Immature natural killer cell (primary cell): ENCODE results near the gene TXNDC17. TPM values are rescaled to one million over a fixed set of nuclear protein-coding genes. Genes with fewer than 3 reads are reported as not detected.
"Not testable (repeated sequence)": the region's sequence is repeated elsewhere in the genome, so short reads cannot be mapped to it uniquely, and the experiment has no call there.

ENCODE experiments used
- DNase-seq, 3 donors: peaks; one replicate each; pipeline ENCODE4 v3.0.0; 2022; ENCODE audit warnings: mixed read lengths in 1 of 3
- H3K27ac Mint-ChIP-seq, 6 donors: one replicate each; pipeline ENCODE4 v1.8.0; 2020; ENCODE audit warnings: mixed read lengths in 6 of 6, mild to moderate bottlenecking in 5 of 6, inconsistent platforms in 4 of 6, moderate library complexity in 3 of 6
- H3K27me3 Mint-ChIP-seq, 3 donors: one replicate each; pipeline ENCODE4 v1.8.0; 2020 to 2021; ENCODE audit warnings: low read depth in 3 of 3, mild to moderate bottlenecking in 3 of 3, mixed read lengths in 3 of 3, moderate library complexity in 3 of 3, inconsistent platforms in 1 of 3
- H3K36me3 Mint-ChIP-seq, 3 donors: one replicate each; pipeline ENCODE4 v1.8.0; 2020; ENCODE audit warnings: mixed read lengths in 3 of 3, inconsistent platforms in 2 of 3, mild to moderate bottlenecking in 2 of 3
- H3K4me1 Mint-ChIP-seq, 2 donors: one replicate each; pipeline ENCODE4 v1.8.0; 2020; ENCODE audit warnings: inconsistent platforms in 2 of 2, mild to moderate bottlenecking in 2 of 2, mixed read lengths in 2 of 2, moderate library complexity in 1 of 2
- H3K4me3 Mint-ChIP-seq, 5 donors: one replicate each; pipeline ENCODE4 v1.8.0; 2020; ENCODE audit warnings: mild to moderate bottlenecking in 5 of 5, mixed read lengths in 5 of 5, inconsistent platforms in 3 of 5, moderate library complexity in 3 of 5
- H3K9me3 Mint-ChIP-seq, 6 donors: one replicate each; pipeline ENCODE4 v1.8.0; 2020; ENCODE audit warnings: mild to moderate bottlenecking in 6 of 6, mixed read lengths in 6 of 6, inconsistent platforms in 4 of 6, moderate library complexity in 3 of 6
- polyA plus RNA-seq, 3 donors: library from polyadenylated mRNA; unstranded; fragments of 300-500 nt; fragmentation: Illumina TruSeq; gene quantifications; one replicate each; pipeline ENCODE4 v1.2.3, GENCODE V29; 2021

TXNDC17 gene
- polyA plus RNA-seq, 3 donors from 2014 or later = 79.2 to 111 (median 107) TPM

- no peaks in the 10 kb centered on the region for H3K9me3 Mint-ChIP-seq
- H3K4me3 Mint-ChIP-seq = peak overlapping the region; percentile 93 to 99 (median 97)
- peak overlapping the region; percentile 43 to 100 (median 99) for H3K27ac Mint-ChIP-seq
- DNase-seq = peak in 2 of 3 donors; percentile 8 to 19
- H3K4me1 Mint-ChIP-seq = peaks cover 32 to 49% of the 10 kb centered on the region in 2 donors
- peaks cover 0 to 12% (median 0%) of the 10 kb centered on the region in 3 donors for H3K36me3 Mint-ChIP-seq
- H3K27me3 Mint-ChIP-seq = peaks cover 8 to 14% (median 12%) of the 10 kb centered on the region in 3 donors
Measured at GRCh38 chr17:6639586-6640535, 999 bp upstream of the TXNDC17 start.

- H3K27ac Mint-ChIP-seq = peak overlapping the region; percentile 91 to 100 (median 99)
- H3K4me3 Mint-ChIP-seq = peak overlapping the region; percentile 93 to 99 (median 97)
- H3K36me3 Mint-ChIP-seq = peaks cover 0 to 20% (median 0%) of the 10 kb centered on the region in 3 donors
- peaks cover 32 to 49% of the 10 kb centered on the region in 2 donors for H3K4me1 Mint-ChIP-seq
- DNase-seq = peak in 1 of 3 donors; percentile 10
- H3K27me3 Mint-ChIP-seq = peaks cover 8 to 14% (median 12%) of the 10 kb centered on the region in 3 donors
- no peaks in the 10 kb centered on the region for H3K9me3 Mint-ChIP-seq
Measured at GRCh38 chr17:6641247-6641863, 495 bp downstream of the TXNDC17 start.

GRCh38 chr17:6642592-6642991 is 1.7 kb downstream of the TXNDC17 start:
- Mint-ChIP-seq H3K4me1 (peaks cover 36 to 57% of the 10 kb centered on the region in 2 donors), H3K9me3 (no peaks in the 10 kb centered on the region), H3K4me3 (peak overlapping the region; percentile 26 to 97 (median 72)), H3K27me3 (peaks cover 8 to 14% (median 12%) of the 10 kb centered on the region in 3 donors), H3K27ac (peak overlapping the region; percentile 50 to 93 (median 74)), H3K36me3 (peaks cover 0 to 21% (median under 1%) of the 10 kb centered on the region in 3 donors)
- no peak for DNase-seq

- DNase-seq = no peak
- peaks cover 5 to 14% (median 10%) of the 10 kb centered on the region in 3 donors for H3K27me3 Mint-ChIP-seq
- no peaks in the 10 kb centered on the region for H3K9me3 Mint-ChIP-seq
- H3K27ac Mint-ChIP-seq = peak overlapping the region in 3 of 6 donors; percentile 30 to 93 (median 34)
- H3K36me3 Mint-ChIP-seq = peaks cover 0 to 28% (median 5%) of the 10 kb centered on the region in 3 donors
- peaks cover 36 to 59% of the 10 kb centered on the region in 2 donors for H3K4me1 Mint-ChIP-seq
- no peak overlapping the region for H3K4me3 Mint-ChIP-seq
Measured at GRCh38 chr17:6643451-6644125, 2.7 kb downstream of the TXNDC17 start.

- peak overlapping the region in 3 of 6 donors; percentile 22 to 73 (median 26) for H3K27ac Mint-ChIP-seq
- no peaks in the 10 kb centered on the region for H3K9me3 Mint-ChIP-seq
- no peak overlapping the region for H3K4me3 Mint-ChIP-seq
- no peak for DNase-seq
- peaks cover 5 to 32% (median 5%) of the 10 kb centered on the region in 3 donors for H3K36me3 Mint-ChIP-seq
- H3K4me1 Mint-ChIP-seq = peaks cover 39 to 70% of the 10 kb centered on the region in 2 donors
- H3K27me3 Mint-ChIP-seq = peaks cover 5 to 13% (median 9%) of the 10 kb centered on the region in 3 donors
Measured at GRCh38 chr17:6648181-6648580, 7.3 kb downstream of the TXNDC17 start.

GRCh38 chr17:6651354-6651918 is 10.6 kb downstream of the TXNDC17 start, which contains the start of the genes C17orf100 and MED31:
Gene C17orf100, plus strand, starts transcription at chr17:6651762. Its CDS starts 152 bp downstream, at chr17:6651914.
Gene MED31, minus strand, starts transcription at chr17:6651605. Its CDS starts 77 bp downstream, at chr17:6651528.
- Mint-ChIP-seq H3K36me3 (peaks cover 7 to 12% (median 9%) of the 10 kb centered on the region in 3 donors), H3K4me1 (peaks cover 45 to 71% of the 10 kb centered on the region in 2 donors), H3K4me3 (peak within 1 kb of the TSS; percentile 94 to 100 (median 98)), H3K27me3 (peaks cover 14 to 31% (median 19%) of the 10 kb centered on the region in 3 donors), H3K27ac (peak within 1 kb of the TSS; percentile 97 to 100 (median 100)), H3K9me3 (peaks cover 0 to 1% (median 0%) of the 10 kb centered on the region in 6 donors)
- DNase-seq = peak; percentile 92

- Mint-ChIP-seq H3K27me3 (peaks cover 14 to 31% (median 19%) of the 10 kb centered on the region in 3 donors), H3K4me3 (peak overlapping the region; percentile 70 to 99 (median 94)), H3K36me3 (peaks cover 7 to 12% (median 9%) of the 10 kb centered on the region in 3 donors), H3K4me1 (peaks cover 43 to 67% of the 10 kb centered on the region in 2 donors), H3K27ac (peak overlapping the region in 4 of 6 donors; percentile 34 to 64 (median 42)), H3K9me3 (peaks cover 0 to 1% (median 0%) of the 10 kb centered on the region in 6 donors)
- peak in 2 of 3 donors; percentile 15 to 42 for DNase-seq
Measured at GRCh38 chr17:6651919-6652452, 11.1 kb downstream of the TXNDC17 start.

GRCh38 chr17:6654841-6655731 is 14.2 kb downstream of the TXNDC17 start:
- Mint-ChIP-seq H3K27me3 (peaks cover 19 to 44% (median 24%) of the 10 kb centered on the region in 3 donors), H3K4me3 (peak overlapping the region in 1 of 5 donors; percentile 30), H3K27ac (no peak overlapping the region), H3K4me1 (peaks cover 30 to 38% of the 10 kb centered on the region in 2 donors), H3K36me3 (peaks cover 0 to 10% (median 4%) of the 10 kb centered on the region in 3 donors), H3K9me3 (peaks cover 0 to 3% (median 0%) of the 10 kb centered on the region in 6 donors)
- DNase-seq = no peak

- DNase-seq, H3K9me3 Mint-ChIP-seq, H3K27ac Mint-ChIP-seq: not testable (repeated sequence)
- peaks cover 19 to 42% (median 22%) of the 10 kb centered on the region in 3 donors for H3K27me3 Mint-ChIP-seq
- peak overlapping the region in 2 of 5 donors; percentile 30 to 46 for H3K4me3 Mint-ChIP-seq
- H3K36me3 Mint-ChIP-seq = peaks cover 0 to 10% (median 4%) of the 10 kb centered on the region in 3 donors
- peaks cover 22 to 30% of the 10 kb centered on the region in 2 donors for H3K4me1 Mint-ChIP-seq
Measured at GRCh38 chr17:6655732-6656361, 15.0 kb downstream of the TXNDC17 start.

- Mint-ChIP-seq H3K27me3 (peaks cover 15 to 41% (median 16%) of the 10 kb centered on the region in 3 donors), H3K4me1 (peaks cover 16 to 23% of the 10 kb centered on the region in 2 donors)
- not testable (repeated sequence) for H3K27ac Mint-ChIP-seq
Measured at GRCh38 chr17:6656797-6657632, 16.2 kb downstream of the TXNDC17 start.

More at GRCh38 chr17:6656797-6657632, 16.2 kb downstream of the TXNDC17 start:
- DNase-seq, H3K36me3 Mint-ChIP-seq, H3K9me3 Mint-ChIP-seq: not testable (repeated sequence)
- H3K4me3 Mint-ChIP-seq = peak overlapping the region in 4 of 5 donors; percentile 25 to 63 (median 37)
